ENCODE data around the gene SNRNP70.
"Not testable (repeated sequence)": the region's sequence is repeated elsewhere in the genome, so short reads cannot be mapped to it uniquely, and the experiment has no call there.

Gene SNRNP70

GRCh38 chr19:49085020-49085867, at the start of gene SNRNP70:
Gene SNRNP70, plus strand, starts transcription at chr19:49085451. Its CDS starts 964 bp downstream, at chr19:49086415.
- FAIRE-seq, result no peak

GRCh38 chr19:49036815-49037214, 48.4 kb upstream of the SNRNP70 start, which contains the start of gene CGB1:
Gene CGB1, minus strand, starts transcription at chr19:49036895. Its CDS starts 184 bp downstream, at chr19:49036711.
- not testable (repeated sequence) for FAIRE-seq

GRCh38 chr19:49038111-49038510, 47.1 kb upstream of the SNRNP70 start:
- not testable (repeated sequence) for FAIRE-seq

- not testable (repeated sequence) for FAIRE-seq
Measured at GRCh38 chr19:49038557-49039276, 46.5 kb upstream of the SNRNP70 start.

GRCh38 chr19:49039736-49040135, 45.5 kb upstream of the SNRNP70 start:
- FAIRE-seq, result not testable (repeated sequence)

GRCh38 chr19:49042177-49042576, 43.1 kb upstream of the SNRNP70 start:
- FAIRE-seq, result no peak

- not testable (repeated sequence) for FAIRE-seq
Measured at GRCh38 chr19:49042666-49043065, 42.6 kb upstream of the SNRNP70 start.

GRCh38 chr19:49043548-49043947, 41.7 kb upstream of the SNRNP70 start, which contains the start of gene CGB5:
Gene CGB5, plus strand, starts transcription at chr19:49043848. Its CDS starts 362 bp downstream, at chr19:49044210.
- FAIRE-seq, result not testable (repeated sequence)

GRCh38 chr19:49049011-49049410, 36.2 kb upstream of the SNRNP70 start, which contains the start of gene CGB8:
Gene CGB8, minus strand, starts transcription at chr19:49049111. Its CDS starts 372 bp downstream, at chr19:49048739.
- FAIRE-seq, result not testable (repeated sequence)

GRCh38 chr19:49049834-49050233, 35.4 kb upstream of the SNRNP70 start:
- not testable (repeated sequence) for FAIRE-seq

GRCh38 chr19:49050376-49051033, 34.7 kb upstream of the SNRNP70 start:
- not testable (repeated sequence) for FAIRE-seq

- FAIRE-seq, result no peak
Measured at GRCh38 chr19:49056101-49056901, 28.9 kb upstream of the SNRNP70 start.

GRCh38 chr19:49056902-49057596, 28.2 kb upstream of the SNRNP70 start:
- FAIRE-seq, result not testable (repeated sequence)

GRCh38 chr19:49057636-49058234, 27.5 kb upstream of the SNRNP70 start, which contains the start of gene CGB7:
Gene CGB7, minus strand, starts transcription at chr19:49057749. Its CDS starts 2,374 bp downstream, at chr19:49055375.
- no peak for FAIRE-seq

- no peak for FAIRE-seq
Measured at GRCh38 chr19:49058562-49058961, 26.7 kb upstream of the SNRNP70 start.

- FAIRE-seq, result no peak
Measured at GRCh38 chr19:49059053-49059452, 26.2 kb upstream of the SNRNP70 start.

GRCh38 chr19:49061000-49061399, 24.3 kb upstream of the SNRNP70 start:
- no peak for FAIRE-seq

- FAIRE-seq, result no peak
Measured at GRCh38 chr19:49061445-49061844, 23.8 kb upstream of the SNRNP70 start.

- no peak for FAIRE-seq
Measured at GRCh38 chr19:49064029-49064629, 21.1 kb upstream of the SNRNP70 start.

Measured in colon (tissue), 2 donors.